OCI-LY7 (cell line): ENCODE measurements around the gene FUT8. TPM values are rescaled to one million over a fixed set of nuclear protein-coding genes. Genes with fewer than 3 reads are reported as not detected.

ENCODE experiments used
- BruUV-seq: library from RNA; stranded (reverse); fragments of 400-500 nt; replicated peaks from 2 replicates; lab custom pipeline; 2021; lab: Mats Ljungman, UMichigan
- CTCF ChIA-PET: fragments of 300-600 bp; sonication (Branson Sonifier 250); formaldehyde crosslinking; loops from one replicate; lab custom pipeline; 2022; ENCODE audit warnings: antibody characterized with exemption; ENCODE audit not compliant: unreplicated experiment; lab: Charles Lee
- POLR2A ChIA-PET: fragments of 300-600 bp; sonication (Branson Sonifier 250); formaldehyde crosslinking; loops from one replicate; lab custom pipeline; 2022; ENCODE audit warnings: antibody characterized with exemption; lab: Charles Lee
- DNase-seq: peaks from one replicate; pipeline ENCODE4 v3.0.0-alpha.2; 2015; ENCODE audit warnings: low spot score
- H2AFZ ChIP-seq: fragments of 200-600 bp; sonication (generic), shearing (Covaris generic); 2 replicates; pipeline ENCODE4 v1.6.1; 2014; ENCODE audit warnings: mild to moderate bottlenecking, antibody characterized with exemption, low read length, moderate library complexity
- H3K27ac ChIP-seq: fragments of 200-600 bp; sonication (generic); 2 replicates; pipeline ENCODE4 v1.5.1; 2014; ENCODE audit warnings: mixed run types, low read depth, mild to moderate bottlenecking, moderate library complexity, low read length, inconsistent platforms; ENCODE audit not compliant: poor library complexity, severe bottlenecking
- H3K36me3 ChIP-seq: fragments of 200-600 bp; sonication (generic); 2 replicates; pipeline ENCODE4 v1.6.1; 2014; ENCODE audit warnings: mild to moderate bottlenecking, antibody characterized with exemption, low read length, moderate library complexity, mixed read lengths; ENCODE audit not compliant: insufficient read depth
- H3K4me1 ChIP-seq: fragments of 200-600 bp; sonication (generic); 2 replicates; pipeline ENCODE4 v1.5.1; 2014; ENCODE audit warnings: mild to moderate bottlenecking, low read length; ENCODE audit not compliant: insufficient read depth, poor library complexity, severe bottlenecking
- H3K4me2 ChIP-seq: fragments of 200-600 bp; sonication (generic); 2 replicates; pipeline ENCODE4 v1.6.1; 2014; ENCODE audit warnings: mild to moderate bottlenecking, low read length
- H3K4me3 ChIP-seq: fragments of 200-600 bp; sonication (generic); 2 replicates; pipeline ENCODE4 v1.5.1; 2014; ENCODE audit warnings: mild to moderate bottlenecking, low read depth, low read length; ENCODE audit not compliant: poor library complexity, severe bottlenecking
- H3K79me2 ChIP-seq: fragments of 200-600 bp; sonication (generic); 2 replicates; pipeline ENCODE4 v1.6.1; 2016; ENCODE audit warnings: low read depth, mild to moderate bottlenecking, low read length, moderate library complexity, mixed read lengths; ENCODE audit not compliant: insufficient read depth
- H3K9me2 ChIP-seq: fragments of 200-600 bp; sonication (generic); 2 replicates; pipeline ENCODE4 v1.6.1; 2016; ENCODE audit warnings: mild to moderate bottlenecking, low read length, mixed read lengths; ENCODE audit not compliant: insufficient read depth
- H3K9me3 ChIP-seq: fragments of 200-600 bp; sonication (generic); 2 replicates; pipeline ENCODE4 v1.6.1; 2014; ENCODE audit warnings: mild to moderate bottlenecking, mixed run types, low read length, mixed read lengths
- H4K20me1 ChIP-seq: fragments of 200-600 bp; sonication (generic); 2 replicates; pipeline ENCODE4 v1.6.1; 2014; ENCODE audit warnings: mild to moderate bottlenecking, antibody characterized with exemption, low read length, moderate library complexity, mixed read lengths; ENCODE audit not compliant: insufficient read depth
- EZH2phosphoT487 ChIP-seq: fragments of 200-600 bp; sonication (generic); IDR thresholded peaks from 2 replicates; pipeline ENCODE4 v1.6.1; 2018; ENCODE audit warnings: low read depth, borderline replicate concordance, mild to moderate bottlenecking, mixed run types, antibody characterized with exemption, low read length, moderate library complexity, mixed read lengths
- intact Hi-C: fragments of 100-400 bp; cut with micrococcal nuclease; formaldehyde crosslinking; loops from one replicate; pipeline ENCODE4 v1.10.0; 2022; ENCODE audit not compliant: unreplicated experiment
- total RNA-seq, 2 experiments: library from RNA; depleted of rRNA in 1 of 2; stranded (reverse); fragments of >200 nt in 1 of 2; shearing (Covaris generic) in 1 of 2; gene quantifications; 2 replicates each; pipeline ENCODE4 v1.2.3, GENCODE V29; 2014 to 2022
- TF ChIP-seq, protein P1 (sequence below): fragments of 200-600 bp; sonication (generic); conservative IDR thresholded peaks from 2 replicates; pipeline ENCODE4 v1.5.1; 2014; ENCODE audit warnings: mild to moderate bottlenecking, antibody characterized with exemption, low read length, moderate library complexity, mixed read lengths

Gene FUT8
- total RNA-seq, 2 experiments from 2014 or later = 90.3 to 174 TPM

DNA sequence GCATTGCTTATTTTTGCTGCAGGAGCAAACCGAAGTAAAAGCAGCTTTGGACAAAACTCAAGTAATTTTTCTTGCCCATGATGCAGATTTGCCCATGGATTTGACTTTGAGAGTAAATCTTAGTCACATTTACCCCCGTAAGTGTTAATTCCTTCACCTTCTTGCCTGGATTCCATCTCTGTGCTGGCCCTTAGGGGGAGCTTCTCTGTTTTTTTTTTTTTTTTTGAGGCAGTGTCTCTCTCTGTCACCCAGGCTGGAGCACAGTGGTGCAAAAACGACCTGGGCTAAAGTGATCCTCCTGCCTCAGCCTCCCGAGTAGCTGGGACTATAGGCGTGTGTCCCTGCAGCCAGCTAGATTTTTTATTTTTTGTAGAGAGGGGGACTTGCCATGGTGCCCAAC is 210.2 kb downstream of the FUT8 start:
- Histone ChIP-seq H3K9me3 (no peaks in the 10 kb centered on the region), H3K4me2 (no peak overlapping the region), H3K79me2 (peaks cover 44% of the 10 kb centered on the region; the same call in 1 of the 2 replicates), H2AFZ (no peak overlapping the region), H3K4me3 (no peak overlapping the region), H3K4me1 (no peaks in the 10 kb centered on the region), H4K20me1 (no peaks in the 10 kb centered on the region), H3K36me3 (peaks cover 90% of the 10 kb centered on the region), H3K9me2 (no peaks in the 10 kb centered on the region), H3K27ac (no peak overlapping the region)
- CTCF ChIA-PET = interaction anchor here (0.6 kb wide), 2 partner anchors 130 to 435 kb away, joined by 3 to 4 read pairs; no protein-coding TSS in a partner anchor
- no TSS peak for BruUV-seq
- intact Hi-C loops = no loop called here
- DNase-seq = no peak
- POLR2A ChIA-PET = interaction anchor here (0.6 to 1.1 kb wide), 7 partner anchors 15 to 416 kb away, joined by 3 to 6 read pairs (median 4); partner anchors contain the start of gene FUT8
- no peak for TF ChIP-seq EZH2phosphoT487
- TF ChIP-seq, protein P1, sequence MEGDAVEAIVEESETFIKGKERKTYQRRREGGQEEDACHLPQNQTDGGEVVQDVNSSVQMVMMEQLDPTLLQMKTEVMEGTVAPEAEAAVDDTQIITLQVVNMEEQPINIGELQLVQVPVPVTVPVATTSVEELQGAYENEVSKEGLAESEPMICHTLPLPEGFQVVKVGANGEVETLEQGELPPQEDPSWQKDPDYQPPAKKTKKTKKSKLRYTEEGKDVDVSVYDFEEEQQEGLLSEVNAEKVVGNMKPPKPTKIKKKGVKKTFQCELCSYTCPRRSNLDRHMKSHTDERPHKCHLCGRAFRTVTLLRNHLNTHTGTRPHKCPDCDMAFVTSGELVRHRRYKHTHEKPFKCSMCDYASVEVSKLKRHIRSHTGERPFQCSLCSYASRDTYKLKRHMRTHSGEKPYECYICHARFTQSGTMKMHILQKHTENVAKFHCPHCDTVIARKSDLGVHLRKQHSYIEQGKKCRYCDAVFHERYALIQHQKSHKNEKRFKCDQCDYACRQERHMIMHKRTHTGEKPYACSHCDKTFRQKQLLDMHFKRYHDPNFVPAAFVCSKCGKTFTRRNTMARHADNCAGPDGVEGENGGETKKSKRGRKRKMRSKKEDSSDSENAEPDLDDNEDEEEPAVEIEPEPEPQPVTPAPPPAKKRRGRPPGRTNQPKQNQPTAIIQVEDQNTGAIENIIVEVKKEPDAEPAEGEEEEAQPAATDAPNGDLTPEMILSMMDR = no peak

DNA sequence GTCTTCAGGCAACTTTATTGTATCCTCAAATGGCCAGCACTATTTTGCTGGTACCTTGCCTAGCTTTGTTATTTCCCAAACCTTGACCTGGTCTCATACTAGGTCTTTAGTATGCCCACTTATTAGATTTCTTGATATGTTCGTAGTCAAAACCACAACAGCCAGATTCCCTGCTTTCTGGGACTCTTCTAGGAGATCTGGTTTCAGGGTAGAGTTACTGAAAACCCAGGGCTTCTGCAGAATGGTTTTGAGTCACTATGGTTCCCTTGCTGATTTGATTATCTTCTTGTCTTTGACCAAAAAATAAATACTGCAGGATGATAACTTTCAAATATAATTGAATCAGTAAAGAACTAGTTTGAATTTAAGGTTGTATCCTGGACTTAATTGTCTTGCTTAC is 211.2 kb downstream of the FUT8 start:
- TF ChIP-seq, protein P1 = no peak
- no peak for TF ChIP-seq EZH2phosphoT487
- no peak overlapping the region for H3K4me3 ChIP-seq
- no TSS peak for BruUV-seq
- no peak overlapping the region for H3K4me2 ChIP-seq
- no peaks in the 10 kb centered on the region for H3K4me1 ChIP-seq
- no peaks in the 10 kb centered on the region for H4K20me1 ChIP-seq
- ChIA-PET POLR2A (interaction anchor here (0.6 to 1.3 kb wide), 4 partner anchors 25 to 159 kb away, joined by 3 to 5 read pairs (median 3); no protein-coding TSS in a partner anchor), CTCF (no interaction called here)
- no peak overlapping the region for H3K27ac ChIP-seq
- no peaks in the 10 kb centered on the region for H3K9me2 ChIP-seq
- H3K9me3 ChIP-seq = no peaks in the 10 kb centered on the region
- intact Hi-C loops = no loop called here
- no peak overlapping the region for H2AFZ ChIP-seq
- H3K36me3 ChIP-seq = peaks cover 92% of the 10 kb centered on the region
- DNase-seq = no peak
- peaks cover 40% of the 10 kb centered on the region; the same call in 1 of the 2 replicates for H3K79me2 ChIP-seq

DNA sequence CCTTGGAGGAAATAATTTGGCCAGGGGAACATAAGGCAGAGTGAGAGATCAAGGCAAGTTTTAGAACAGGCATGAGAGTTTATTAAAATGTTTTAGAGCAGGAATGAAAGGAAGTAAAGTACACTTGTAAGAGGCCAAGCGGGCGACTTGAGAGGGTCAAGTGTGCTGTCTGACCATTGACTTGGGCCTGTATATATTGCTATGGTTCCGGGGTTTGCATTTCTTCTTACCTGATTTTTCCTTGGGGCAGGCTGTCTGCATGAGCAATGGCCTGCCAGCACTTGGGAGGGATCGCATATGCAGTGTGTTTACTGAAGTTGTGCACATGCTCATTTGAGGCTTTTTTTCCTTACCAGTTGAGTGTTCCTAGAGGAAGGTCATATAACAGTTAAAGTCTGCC is 214.8 kb downstream of the FUT8 start:
- ChIA-PET CTCF (interaction anchor here (0.5 kb wide), 1 partner anchor 1138 kb away, joined by 3 read pairs; no protein-coding TSS in a partner anchor), POLR2A (interaction anchor here (1.1 to 1.3 kb wide), 4 partner anchors 12 to 46 kb away, joined by 3 to 4 read pairs (median 4); no protein-coding TSS in a partner anchor)
- DNase-seq = no peak
- Histone ChIP-seq H4K20me1 (no peaks in the 10 kb centered on the region), H3K9me3 (no peaks in the 10 kb centered on the region), H3K4me1 (peaks cover 13% of the 10 kb centered on the region), H3K4me2 (no peak overlapping the region), H3K9me2 (no peaks in the 10 kb centered on the region), H2AFZ (no peak overlapping the region), H3K36me3 (peaks cover 98% of the 10 kb centered on the region), H3K27ac (no peak overlapping the region), H3K79me2 (peaks cover 22% of the 10 kb centered on the region; the same call in 1 of the 2 replicates), H3K4me3 (no peak overlapping the region)
- intact Hi-C loops = no loop called here
- TF ChIP-seq EZH2phosphoT487 = no peak
- TF ChIP-seq, protein P1 = no peak
- no TSS peak for BruUV-seq
